NCI-H510A treated with DMSO at 0.1 percent for 48 hours (cell line): ENCODE data around the gene TMUB1.

Experiments
- DNase-seq: peaks from one replicate; lab custom pipeline; 2025; lab: John Stamatoyannopoulos, UW

The TMUB1 gene

GRCh38 chr7:151103973-151104372 is 20.7 kb upstream of the TMUB1 start:
- DNase-seq, result no peak

DNA sequence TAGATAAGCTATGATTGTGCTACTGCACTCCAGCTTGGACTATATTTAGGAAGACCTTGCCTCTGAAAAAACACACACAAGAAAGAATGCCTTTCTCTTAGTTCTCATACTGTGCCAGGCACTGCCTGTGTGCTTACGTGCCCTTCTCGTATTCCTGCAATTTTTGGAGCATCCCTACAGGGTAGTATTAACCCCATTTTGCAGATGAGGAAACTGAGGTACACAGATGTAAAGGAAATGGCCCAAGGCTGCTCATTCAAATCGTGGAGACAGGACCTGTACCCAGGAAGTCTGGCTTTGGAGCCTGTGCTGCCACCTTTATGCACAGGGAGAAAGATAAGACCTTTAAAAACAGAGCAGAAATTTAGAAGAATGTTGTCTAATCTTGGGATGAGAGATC is 19.7 kb upstream of the TMUB1 start:
- no peak for DNase-seq

GRCh38 chr7:151101621-151102396 is 18.5 kb upstream of the TMUB1 start:
- no peak for DNase-seq

- no peak for DNase-seq
These were observed 17.6 kb upstream of the TMUB1 start for GRCh38 chr7:151100921-151101320.

DNA sequence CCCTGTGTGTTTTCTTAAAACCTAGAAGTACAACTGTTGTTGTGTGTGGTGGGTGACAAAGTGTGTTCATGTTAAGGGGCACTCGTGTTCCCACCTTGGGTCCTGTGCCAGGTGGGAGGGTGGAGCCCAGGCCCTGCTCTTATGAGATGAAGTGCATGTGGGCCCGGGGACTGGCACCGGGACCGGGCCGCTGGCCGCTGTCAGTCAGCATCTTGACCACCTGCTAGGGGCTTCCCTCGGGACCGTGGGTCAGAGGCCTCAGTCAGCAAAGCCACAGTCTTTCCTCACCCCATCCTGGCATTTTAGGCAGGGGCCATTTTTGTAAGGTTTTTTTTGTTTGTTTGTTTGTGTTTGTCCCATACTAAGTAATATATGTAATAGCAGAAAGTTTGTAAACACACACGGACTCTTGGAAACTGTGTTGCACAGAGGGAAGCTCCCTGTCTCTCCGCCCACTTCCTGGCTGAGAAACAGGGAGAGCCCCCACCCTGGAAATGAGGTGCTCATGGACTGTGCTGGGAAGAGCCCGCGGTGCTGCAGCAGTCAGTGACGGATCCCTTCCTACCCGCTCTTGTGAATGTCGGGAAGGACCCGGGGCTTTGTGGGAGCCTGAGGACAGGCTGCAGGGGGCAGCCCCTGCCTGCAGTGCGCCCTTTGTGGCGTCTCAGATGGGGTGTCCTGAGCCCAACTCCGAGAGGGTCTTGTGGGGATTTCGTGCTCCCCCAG is 16.4 kb upstream of the TMUB1 start:
- DNase-seq, result no peak

DNA sequence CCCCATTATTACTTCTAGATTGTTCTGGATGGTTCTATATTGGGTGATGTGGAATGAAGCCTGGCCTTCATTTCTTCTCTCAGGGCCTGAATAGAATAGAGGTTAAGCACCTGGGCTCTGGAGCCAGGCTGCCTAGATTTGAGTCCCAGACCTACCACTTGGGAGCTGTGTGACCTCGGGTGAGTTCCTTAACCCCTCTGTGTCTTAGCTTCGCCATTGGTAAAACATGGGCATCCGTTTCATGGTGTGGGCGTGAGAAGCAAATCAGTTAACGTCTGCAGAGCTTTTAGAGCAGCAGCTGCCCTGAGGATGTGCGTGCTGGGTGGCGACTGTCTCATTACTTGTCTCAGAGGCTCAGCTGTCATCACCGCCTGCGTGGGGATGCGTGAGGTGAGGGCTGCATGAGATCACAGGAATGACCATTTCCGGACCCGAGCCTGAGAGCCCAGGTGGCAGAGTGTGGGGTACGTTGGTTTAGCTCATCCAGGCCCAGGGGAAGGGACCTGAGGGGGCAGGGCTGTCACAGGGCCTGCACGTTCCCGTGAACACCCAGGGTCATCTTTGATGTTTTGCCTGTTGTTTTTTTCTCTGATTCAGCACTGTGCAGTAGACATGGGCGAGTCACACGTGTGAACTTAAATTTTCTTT is 12.7 kb upstream of the TMUB1 start:
- DNase-seq, result no peak

DNA sequence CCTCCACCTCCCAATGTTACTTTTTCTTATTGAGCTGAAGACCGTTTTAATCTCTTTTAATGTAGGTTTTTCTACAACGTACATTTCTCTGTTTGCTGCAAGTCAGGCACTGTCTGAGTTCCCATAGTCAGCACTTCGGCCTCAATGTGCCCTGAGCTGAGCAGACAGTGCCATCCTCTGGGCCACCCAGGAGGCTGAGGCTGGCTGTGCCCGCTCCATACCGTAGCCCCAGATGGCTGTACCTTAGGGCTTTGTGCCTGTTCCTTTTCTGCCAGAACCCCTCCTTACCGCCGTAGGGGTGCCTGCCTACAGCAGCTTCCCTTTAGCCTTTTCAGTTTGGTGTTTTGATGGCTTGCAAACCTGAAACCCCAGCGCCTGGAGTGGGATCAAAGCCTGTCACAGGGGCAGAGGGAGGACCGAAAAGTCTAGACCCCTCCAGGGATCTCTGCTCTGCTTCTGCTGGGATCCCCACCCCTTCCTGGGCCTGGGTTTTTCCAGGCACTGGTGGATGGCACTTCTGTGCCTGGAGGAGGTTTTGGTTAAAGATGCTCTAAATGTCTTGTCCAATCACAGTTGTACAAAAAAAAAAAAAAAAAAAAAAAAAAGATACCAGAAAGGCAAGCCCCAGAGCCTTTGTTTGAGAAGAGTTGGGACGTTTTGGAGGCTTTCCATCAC is 12.0 kb upstream of the TMUB1 start:
- DNase-seq, result no peak

- DNase-seq, result no peak
These were observed 11.4 kb upstream of the TMUB1 start for GRCh38 chr7:151094675-151095074.

GRCh38 chr7:151093748-151094147 is 10.5 kb upstream of the TMUB1 start:
- DNase-seq, result no peak

DNA sequence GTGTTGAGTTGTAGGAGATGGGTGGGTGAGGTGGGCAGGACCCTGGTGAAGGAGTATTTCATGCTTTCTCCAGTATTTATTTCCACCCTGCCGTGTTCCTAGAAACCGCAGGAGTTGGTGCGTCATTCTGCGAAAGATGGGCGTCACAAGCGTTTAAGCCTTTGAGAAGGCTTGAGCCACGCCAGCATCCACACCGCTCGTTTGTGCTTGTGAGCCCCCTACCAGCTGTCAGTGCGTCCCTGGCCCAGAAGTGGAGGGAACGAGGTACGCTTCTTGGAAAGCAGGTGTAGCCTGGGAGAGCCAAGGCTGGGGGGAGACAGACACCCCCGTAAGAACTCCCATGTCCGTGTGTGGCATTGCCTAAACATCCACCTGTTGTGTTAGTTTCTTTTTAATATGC is 8.7 kb upstream of the TMUB1 start:
- no peak for DNase-seq

DNA sequence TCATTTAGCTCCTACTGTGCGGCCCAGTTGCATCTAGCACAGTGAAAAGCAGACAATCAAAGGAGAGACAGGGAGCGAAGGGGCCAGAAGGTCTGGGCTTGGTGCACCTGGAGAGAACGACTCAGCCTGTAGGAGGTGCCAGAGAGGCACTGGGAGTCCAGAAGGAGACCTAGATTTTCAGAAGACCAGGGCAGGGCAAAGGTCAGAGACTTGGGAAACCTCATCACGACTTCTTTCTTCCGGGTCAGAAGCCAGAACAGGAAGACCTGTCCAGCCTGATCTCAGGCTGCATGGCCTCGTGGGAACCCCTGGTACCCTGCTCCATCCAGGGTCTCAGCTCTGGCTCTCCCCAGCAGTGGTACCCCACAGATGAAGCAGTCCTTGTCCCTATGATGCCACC is 8.1 kb upstream of the TMUB1 start:
- no peak for DNase-seq

DNA sequence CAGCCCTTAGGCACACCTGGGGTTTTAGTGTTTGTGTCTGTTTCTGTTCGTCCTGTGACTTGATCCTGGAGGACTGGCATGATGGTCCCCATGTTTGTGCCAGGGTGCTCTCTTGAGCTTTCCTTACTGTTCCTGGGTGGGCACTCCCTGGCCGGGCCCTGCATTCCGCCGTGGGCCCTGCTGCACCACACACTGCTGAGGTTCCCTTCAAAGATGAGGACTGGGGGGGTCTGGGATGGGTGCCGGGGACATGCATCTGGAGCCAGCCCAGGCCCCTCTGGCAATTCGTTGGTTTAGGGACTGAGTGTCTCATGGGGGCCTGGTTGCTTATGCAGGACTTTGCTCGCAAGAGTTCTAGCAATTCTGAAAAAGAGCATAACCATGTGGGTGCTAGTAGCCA is 7.7 kb upstream of the TMUB1 start:
- DNase-seq, result no peak

- no peak for DNase-seq
These were observed 6.8 kb upstream of the TMUB1 start for GRCh38 chr7:151089893-151090730.

DNA sequence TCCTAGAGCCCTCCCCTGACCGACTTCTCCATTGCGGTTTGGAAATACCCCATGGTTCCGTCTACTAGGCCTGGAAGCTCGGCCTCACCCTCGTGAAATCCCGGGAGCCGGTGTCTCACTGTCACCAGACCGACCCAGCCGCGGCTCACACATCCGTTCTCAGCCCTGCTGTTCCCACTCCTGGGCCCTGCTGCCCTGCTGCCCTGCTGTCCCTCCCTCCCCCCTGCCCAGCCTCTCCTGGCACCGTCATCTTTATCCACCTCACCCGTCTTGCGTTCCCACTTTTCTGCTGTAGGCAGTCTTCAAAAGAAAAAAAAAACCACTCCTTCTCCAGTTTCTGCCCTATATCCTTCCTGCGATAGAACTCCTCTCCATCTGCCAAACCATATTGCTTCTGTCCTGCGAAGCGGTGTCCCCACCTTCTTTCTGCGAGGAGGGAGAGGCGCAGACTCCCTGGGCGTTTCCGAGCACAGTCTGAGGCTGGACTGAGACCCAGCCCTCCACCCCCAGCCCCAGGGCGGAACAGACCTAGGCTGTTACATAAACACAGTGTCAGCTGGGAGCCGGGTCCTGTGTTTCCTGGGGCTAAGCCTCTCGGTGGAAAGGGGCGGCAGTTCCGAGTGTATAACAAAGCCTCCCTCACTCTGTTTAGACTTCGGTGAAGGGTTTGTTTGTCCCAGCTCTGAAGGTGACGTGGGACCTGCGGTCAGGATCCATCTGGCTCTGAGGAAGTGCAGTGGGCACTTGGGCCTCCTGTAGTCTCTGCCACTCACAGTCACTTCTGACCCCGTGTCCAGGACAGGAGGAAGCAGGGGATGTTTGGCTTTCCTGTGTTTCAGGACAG is 5.8 kb upstream of the TMUB1 start:
- no peak for DNase-seq

DNA sequence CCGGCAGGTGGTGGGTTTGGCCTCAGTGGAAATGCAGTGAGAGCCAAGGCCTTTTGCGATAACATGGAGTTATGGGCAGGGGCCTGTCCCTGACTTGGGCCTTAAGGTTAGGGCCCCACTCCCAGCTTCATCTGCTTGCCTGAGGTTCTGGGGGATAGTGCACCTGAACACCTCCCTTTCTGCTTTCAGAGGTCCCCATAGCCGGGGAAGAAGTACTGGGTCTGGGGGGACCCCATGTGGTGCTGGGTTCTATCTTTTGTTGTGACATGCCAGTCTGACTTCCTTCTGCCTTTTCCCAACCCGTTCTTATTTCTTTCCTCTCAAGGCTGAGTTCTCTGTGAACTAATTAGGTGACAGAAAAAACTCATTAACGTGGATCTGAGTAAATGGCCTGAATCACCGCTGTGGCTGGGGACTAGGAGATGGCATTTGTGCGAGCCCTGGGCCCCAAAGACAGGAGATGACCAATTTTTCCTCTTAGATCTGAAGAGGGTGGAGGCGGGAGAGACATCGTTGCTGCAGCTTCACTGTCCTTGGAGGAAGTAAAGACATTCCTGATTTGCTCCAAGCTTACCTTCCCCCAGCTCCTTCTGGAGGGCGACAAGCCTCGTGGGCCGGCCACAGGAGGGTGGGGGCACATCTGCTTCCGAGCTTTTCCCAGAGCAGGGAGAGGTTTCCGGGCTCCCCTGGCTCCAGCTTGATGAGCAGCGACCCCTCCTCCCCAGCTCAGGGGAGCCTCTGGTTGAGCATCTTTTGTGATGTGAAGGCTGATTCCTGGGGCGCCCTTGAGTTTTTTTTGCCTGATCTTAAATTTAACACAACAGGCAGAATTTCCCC is 4.9 kb upstream of the TMUB1 start:
- DNase-seq, result no peak

DNA sequence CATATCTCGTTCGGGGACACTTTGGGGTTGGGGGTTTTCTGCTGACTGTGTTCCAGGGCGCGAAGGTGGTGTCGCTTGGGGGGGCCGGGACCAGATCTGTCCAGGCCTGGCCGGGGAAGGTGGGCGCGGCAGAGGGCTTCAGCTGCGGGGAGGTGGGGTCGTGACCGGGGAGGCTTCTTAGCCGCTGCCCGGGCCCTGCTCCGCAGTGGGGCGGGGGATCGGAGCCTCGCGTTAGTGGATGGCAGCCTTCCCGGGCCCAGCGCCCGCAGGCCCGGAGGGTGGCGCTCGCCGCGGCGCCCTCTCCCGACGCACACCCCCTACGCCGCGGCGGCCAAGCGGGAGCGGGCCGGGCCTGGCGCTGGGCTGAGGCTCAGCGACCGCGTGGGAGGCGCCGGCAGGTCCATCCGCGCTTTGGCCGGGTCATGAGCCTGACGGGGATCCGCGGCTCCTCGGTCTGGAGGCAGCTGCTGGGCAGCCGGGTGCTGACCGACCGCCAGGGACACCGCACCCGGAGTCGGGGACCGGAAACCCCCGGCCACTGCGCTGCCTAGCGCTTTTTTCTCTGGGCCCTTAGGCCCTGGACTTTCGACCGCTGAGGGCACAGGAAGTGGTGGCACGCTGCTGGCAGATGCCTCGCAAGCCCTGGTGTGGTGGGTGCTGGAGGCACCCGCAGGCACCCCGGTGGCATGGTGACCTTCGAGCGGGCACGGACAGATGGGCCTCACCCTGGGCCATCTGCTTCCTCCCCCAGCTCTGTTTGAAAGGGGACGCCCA is 4.1 kb upstream of the TMUB1 start:
- no peak for DNase-seq

- no peak for DNase-seq
These were observed 3.5 kb upstream of the TMUB1 start for GRCh38 chr7:151086802-151087244.

DNA sequence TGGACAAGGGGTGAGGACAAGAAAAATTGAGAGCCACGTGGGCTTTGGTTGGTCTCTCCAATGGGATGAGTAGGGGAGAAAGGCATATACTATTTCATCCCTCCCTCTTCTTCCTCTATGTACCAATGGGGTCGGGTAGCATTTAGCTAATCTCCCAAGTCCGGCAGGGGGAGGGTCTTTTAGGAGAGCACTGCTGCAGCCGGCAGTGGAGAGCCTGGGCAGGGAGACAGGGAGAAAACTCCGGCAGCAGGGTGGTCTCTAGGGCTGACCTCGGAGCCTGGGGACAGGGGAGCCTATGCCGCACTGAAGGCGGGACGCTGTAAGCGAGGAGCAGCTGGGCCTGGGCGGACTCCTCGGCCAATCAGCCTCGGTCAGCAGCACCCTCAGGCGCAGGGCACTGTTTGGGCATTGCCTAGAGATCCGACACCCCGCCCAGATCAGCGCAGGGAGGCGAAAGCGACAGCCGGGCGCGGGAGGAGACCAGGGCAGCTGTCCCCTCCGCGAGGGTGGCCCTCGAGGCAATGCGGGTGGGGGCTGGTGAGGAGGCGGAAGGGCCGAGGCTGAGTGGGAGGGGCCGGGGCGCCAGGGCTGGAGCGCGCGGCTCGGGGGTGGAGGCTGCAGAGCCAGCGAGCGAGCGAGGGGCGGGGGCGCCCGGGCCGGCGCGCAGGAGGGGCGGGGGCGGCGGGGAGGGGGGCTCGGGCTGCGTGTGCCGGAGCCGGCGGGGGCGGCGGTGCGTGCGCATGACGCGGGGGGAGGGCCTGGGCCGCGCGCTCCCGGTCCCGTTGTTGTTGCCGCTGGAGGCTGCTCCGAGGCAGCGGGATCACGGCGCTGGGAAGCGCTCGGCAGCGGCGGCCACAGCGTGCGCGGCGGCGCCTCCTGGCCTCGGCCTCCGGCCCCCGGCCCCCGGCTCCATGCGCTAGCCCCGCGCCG is 2.7 kb upstream of the TMUB1 start, which contains the start of gene AGAP3:
Gene AGAP3, plus strand, starts transcription at position 785 of the 930 bp plus-strand sequence. CDS start 267 bp downstream, outside the sequence.
- DNase-seq, result peak; percentile 62
